Astrocyte (in vitro differentiated cells and primary cell): ENCODE results near the gene CENPC. TPM values are rescaled to one million over a fixed set of nuclear protein-coding genes. Genes with fewer than 3 reads are reported as not detected.

ENCODE experiments used
- DNase-seq: peaks from one replicate; pipeline ENCODE4 v3.0.0-alpha.2; 2010; ENCODE audit warnings: low read depth
- FAIRE-seq: peaks from 2 replicates; lab custom pipeline; 2011; peaks lifted over from hg19 to GRCh38; lab: Jason Lieb, UNC
- H2AFZ ChIP-seq: 2 replicates; pipeline ENCODE4 v1.6.0; 2012; ENCODE audit warnings: low read depth, low read length, inconsistent platforms
- H3K27ac ChIP-seq: 2 replicates; pipeline ENCODE4 v1.5.1; 2011; ENCODE audit warnings: low read depth, low read length, inconsistent platforms
- H3K27me3 ChIP-seq: 2 replicates; pipeline ENCODE4 v1.6.0; 2011; ENCODE audit warnings: low read length, inconsistent platforms; ENCODE audit not compliant: insufficient read depth
- H3K36me3 ChIP-seq: 2 replicates; pipeline ENCODE4 v1.5.1; 2011; ENCODE audit warnings: low read length, inconsistent platforms; ENCODE audit not compliant: insufficient read depth
- H3K4me1 ChIP-seq: 2 replicates; pipeline ENCODE4 v1.5.1; 2011; ENCODE audit warnings: low read length, inconsistent platforms; ENCODE audit not compliant: insufficient read depth
- H3K4me2 ChIP-seq: 2 replicates; pipeline ENCODE4 v1.6.0; 2012; ENCODE audit warnings: low read length, inconsistent platforms
- H3K4me3 ChIP-seq: 2 replicates; pipeline ENCODE4 v1.5.1; 2011; ENCODE audit warnings: low read depth, mild to moderate bottlenecking, low read length, inconsistent platforms; ENCODE audit not compliant: insufficient read depth
- H3K79me2 ChIP-seq: 2 replicates; pipeline ENCODE4 v1.6.0; 2012; ENCODE audit warnings: mild to moderate bottlenecking, low read length, inconsistent platforms; ENCODE audit not compliant: insufficient read depth
- H3K9ac ChIP-seq: 2 replicates; pipeline ENCODE4 v1.6.0; 2012; ENCODE audit warnings: mild to moderate bottlenecking, low read length, inconsistent platforms
- H3K9me3 ChIP-seq: 2 replicates; pipeline ENCODE4 v1.5.1; 2012; ENCODE audit warnings: low read depth, mild to moderate bottlenecking, low read length, inconsistent platforms; ENCODE audit not compliant: insufficient read depth
- H4K20me1 ChIP-seq: 2 replicates; pipeline ENCODE4 v1.6.0; 2012; ENCODE audit warnings: low read length, inconsistent platforms; ENCODE audit not compliant: insufficient read depth
- H3K27ac Mint-ChIP-seq: one replicate; pipeline ENCODE4 v1.8.0; 2021; ENCODE audit warnings: mild to moderate bottlenecking, mixed read lengths; ENCODE audit not compliant: unreplicated experiment
- H3K27me3 Mint-ChIP-seq: one replicate; pipeline ENCODE4 v1.8.0; 2021; ENCODE audit warnings: low read depth, mixed read lengths; ENCODE audit not compliant: unreplicated experiment
- H3K36me3 Mint-ChIP-seq: one replicate; pipeline ENCODE4 v1.8.0; 2021; ENCODE audit warnings: low read depth, mixed read lengths; ENCODE audit not compliant: unreplicated experiment
- H3K4me1 Mint-ChIP-seq: one replicate; pipeline ENCODE4 v1.8.0; 2021; ENCODE audit warnings: low read depth, mixed read lengths; ENCODE audit not compliant: unreplicated experiment
- H3K4me3 Mint-ChIP-seq: one replicate; pipeline ENCODE4 v1.8.0; 2021; ENCODE audit warnings: mild to moderate bottlenecking, moderate library complexity, mixed read lengths; ENCODE audit not compliant: unreplicated experiment
- H3K9me3 Mint-ChIP-seq: one replicate; pipeline ENCODE4 v1.8.0; 2021; ENCODE audit warnings: mild to moderate bottlenecking, mixed read lengths; ENCODE audit not compliant: unreplicated experiment
- CTCF ChIP-seq: IDR thresholded peaks from 2 replicates; pipeline ENCODE4 v1.5.1; 2011; ENCODE audit warnings: low read depth, mild to moderate bottlenecking, inconsistent platforms, low read length, moderate library complexity; ENCODE audit not compliant: insufficient read depth
- EZH2 ChIP-seq: IDR thresholded peaks from 2 replicates; pipeline ENCODE4 v1.6.1; 2012; ENCODE audit warnings: mild to moderate bottlenecking, low read length, inconsistent platforms; ENCODE audit not compliant: insufficient read depth
- total RNA-seq: library from RNA; stranded (reverse); gene quantifications from 2 replicates; pipeline ENCODE4 v1.2.1, GENCODE V29; 2021

CENPC gene
- total RNA-seq, 1 donor from 2014 or later = 13.4 TPM

GRCh38 chr4:67539830-67540229, 5.5 kb downstream of the CENPC start:
- DNase-seq (no peak), FAIRE-seq (no peak)
- Histone ChIP-seq H3K36me3 (peaks cover 31% of the 10 kb centered on the region), H3K9ac (no peak overlapping the region), H3K27ac (no peak overlapping the region), H3K27me3 (no peaks in the 10 kb centered on the region), H2AFZ (no peak overlapping the region), H3K4me3 (no peak overlapping the region), H3K4me1 (peaks cover 3% of the 10 kb centered on the region), H3K4me2 (no peak overlapping the region), H4K20me1 (no peaks in the 10 kb centered on the region), H3K9me3 (no peaks in the 10 kb centered on the region), H3K79me2 (peaks cover 37% of the 10 kb centered on the region)
- Mint-ChIP-seq H3K36me3 (peaks cover 2% of the 10 kb centered on the region), H3K27ac (no peak overlapping the region), H3K9me3 (no peaks in the 10 kb centered on the region), H3K4me3 (no peak overlapping the region), H3K4me1 (peaks cover 4% of the 10 kb centered on the region), H3K27me3 (no peaks in the 10 kb centered on the region)
- TF ChIP-seq EZH2 (no peak), CTCF (no peak)

- peaks cover 37% of the 10 kb centered on the region for H3K36me3 ChIP-seq
Observed at GRCh38 chr4:67535280-67535840, 9.9 kb downstream of the CENPC start.

More at GRCh38 chr4:67535280-67535840, 9.9 kb downstream of the CENPC start:
- no peak overlapping the region for H3K27ac ChIP-seq
- Mint-ChIP-seq H3K36me3 (peaks cover 20% of the 10 kb centered on the region), H3K4me1 (no peaks in the 10 kb centered on the region), H3K27ac (no peak overlapping the region), H3K4me3 (no peak overlapping the region), H3K9me3 (no peaks in the 10 kb centered on the region), H3K27me3 (no peaks in the 10 kb centered on the region)
- no peaks in the 10 kb centered on the region for H3K27me3 ChIP-seq
- DNase-seq (no peak), FAIRE-seq (no peak)
- TF ChIP-seq EZH2 (no peak), CTCF (no peak)
- H3K9ac ChIP-seq = no peak overlapping the region
- no peak overlapping the region for H3K4me3 ChIP-seq
- H4K20me1 ChIP-seq = no peaks in the 10 kb centered on the region
- no peak overlapping the region for H2AFZ ChIP-seq
- no peak overlapping the region for H3K4me2 ChIP-seq
- H3K9me3 ChIP-seq = no peaks in the 10 kb centered on the region
- H3K79me2 ChIP-seq = peaks cover 5% of the 10 kb centered on the region
- no peaks in the 10 kb centered on the region for H3K4me1 ChIP-seq
